Measurements from ENCODE around the gene METTL13.

The METTL13 gene

GRCh38 chr1:171781176-171781875 is at the start of gene METTL13:
Gene METTL13, plus strand, starts transcription at chr1:171781660. Its CDS starts 308 bp downstream, at chr1:171781968.
- DNase-seq: peak; percentile 99

GRCh38 chr1:171736196-171736595 is 45.3 kb upstream of the METTL13 start:
- no peak for DNase-seq

GRCh38 chr1:171738911-171739310 is 42.5 kb upstream of the METTL13 start:
- DNase-seq: no peak

- DNase-seq: no peak
Measured at GRCh38 chr1:171739656-171740055, 41.8 kb upstream of the METTL13 start.

GRCh38 chr1:171740356-171740863 is 41.0 kb upstream of the METTL13 start:
- DNase-seq: no peak

- DNase-seq: peak; percentile 20 to 51
Measured at GRCh38 chr1:171740987-171741871, 40.2 kb upstream of the METTL13 start.

- peak; percentile 82 to 83 for DNase-seq
Measured at GRCh38 chr1:171741872-171742576, 39.4 kb upstream of the METTL13 start, which contains the start of gene VAMP4. Gene VAMP4, minus strand, starts transcription at chr1:171742065. Its CDS starts 3,651 bp downstream, at chr1:171738414.

- DNase-seq: peak in 1 of 2 donors; percentile 52
Measured at GRCh38 chr1:171742577-171742922, 38.9 kb upstream of the METTL13 start.

- peak in 1 of 2 donors; percentile 26 for DNase-seq
Measured at GRCh38 chr1:171743081-171743870, 38.2 kb upstream of the METTL13 start.

- DNase-seq: no peak
Measured at GRCh38 chr1:171744986-171745385, 36.5 kb upstream of the METTL13 start.

GRCh38 chr1:171748651-171749050 is 32.8 kb upstream of the METTL13 start:
- no peak for DNase-seq

- DNase-seq: no peak
Measured at GRCh38 chr1:171751221-171751620, 30.2 kb upstream of the METTL13 start.

GRCh38 chr1:171753182-171753581 is 28.3 kb upstream of the METTL13 start:
- DNase-seq: no peak

- DNase-seq: no peak
Measured at GRCh38 chr1:171753685-171754352, 27.6 kb upstream of the METTL13 start.

- no peak for DNase-seq
Measured at GRCh38 chr1:171754353-171754705, 27.1 kb upstream of the METTL13 start.

- no peak for DNase-seq
Measured at GRCh38 chr1:171754971-171755370, 26.5 kb upstream of the METTL13 start.

GRCh38 chr1:171756856-171757255 is 24.6 kb upstream of the METTL13 start:
- DNase-seq: no peak

- no peak for DNase-seq
Measured at GRCh38 chr1:171758011-171758410, 23.4 kb upstream of the METTL13 start.

GRCh38 chr1:171762143-171762563 is 19.3 kb upstream of the METTL13 start:
- no peak for DNase-seq

- no peak for DNase-seq
Measured at GRCh38 chr1:171763764-171764163, 17.7 kb upstream of the METTL13 start.

GRCh38 chr1:171769171-171769570 is 12.3 kb upstream of the METTL13 start:
- no peak for DNase-seq

- no peak for DNase-seq
Measured at GRCh38 chr1:171769754-171770153, 11.7 kb upstream of the METTL13 start.
